NCI-H82 (cell line): ENCODE results near the gene SLC1A2.

ENCODE experiments used
- DNase-seq: peaks from one replicate; lab custom pipeline; 2025; lab: John Stamatoyannopoulos, UW

SLC1A2 gene

DNA sequence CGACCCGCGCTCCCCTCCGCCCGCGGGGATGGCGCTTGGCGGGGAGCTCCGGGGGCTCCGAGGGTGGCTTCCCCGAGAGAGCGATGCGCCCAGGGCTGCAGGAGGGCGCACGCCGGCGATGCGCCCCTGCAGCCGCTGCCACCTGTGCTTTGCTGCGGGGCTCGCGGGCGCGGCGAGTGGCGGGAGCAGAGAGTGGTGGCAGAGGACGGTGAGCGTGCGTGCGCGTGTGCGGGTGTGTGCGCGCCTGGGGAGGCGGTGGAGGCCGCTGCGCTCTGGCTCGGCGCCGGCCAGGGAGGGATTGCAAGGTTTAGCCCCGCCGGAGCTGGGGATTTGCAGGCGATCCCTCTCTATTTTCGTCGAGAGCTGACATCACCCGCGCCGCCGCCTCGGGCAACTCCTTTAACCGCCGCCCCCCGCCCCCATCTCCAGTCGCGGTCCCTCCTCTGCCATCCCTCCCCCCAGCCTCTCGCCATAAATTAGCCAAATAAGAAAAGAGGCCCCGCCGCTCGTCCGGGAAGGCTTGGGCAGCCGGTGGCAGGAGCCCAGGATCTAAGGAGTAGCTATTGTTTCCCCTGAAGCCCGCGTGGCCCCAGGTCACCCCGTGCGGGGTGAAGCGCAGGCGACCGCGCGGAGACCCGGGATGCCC lies at the start of gene SLC1A2:
SLC1A2 (minus strand) TSS at position 375 of the 646 bp plus-strand sequence. CDS start 592 bp downstream, outside the sequence.
- peak; percentile 91 for DNase-seq

DNA sequence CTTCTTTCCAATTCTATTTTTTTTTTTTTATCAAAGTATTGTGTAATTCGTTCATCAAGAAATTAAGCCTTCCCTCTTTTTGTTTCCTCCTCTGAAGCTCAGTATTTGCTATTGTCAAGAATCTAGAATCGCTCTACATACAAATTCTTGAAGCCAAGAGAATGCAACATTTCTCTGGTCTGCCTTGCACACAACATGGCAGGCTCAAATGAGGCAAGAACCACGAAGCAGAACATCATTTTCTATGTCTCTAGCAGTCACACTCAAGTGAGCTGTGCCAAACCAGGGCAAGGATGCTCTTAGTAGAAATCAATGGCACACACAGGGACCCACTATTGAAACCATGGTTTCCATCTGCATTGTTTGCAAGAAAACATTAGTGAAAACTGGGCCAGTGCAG lies 46.7 kb upstream of the SLC1A2 start:
- DNase-seq, result no peak

DNA sequence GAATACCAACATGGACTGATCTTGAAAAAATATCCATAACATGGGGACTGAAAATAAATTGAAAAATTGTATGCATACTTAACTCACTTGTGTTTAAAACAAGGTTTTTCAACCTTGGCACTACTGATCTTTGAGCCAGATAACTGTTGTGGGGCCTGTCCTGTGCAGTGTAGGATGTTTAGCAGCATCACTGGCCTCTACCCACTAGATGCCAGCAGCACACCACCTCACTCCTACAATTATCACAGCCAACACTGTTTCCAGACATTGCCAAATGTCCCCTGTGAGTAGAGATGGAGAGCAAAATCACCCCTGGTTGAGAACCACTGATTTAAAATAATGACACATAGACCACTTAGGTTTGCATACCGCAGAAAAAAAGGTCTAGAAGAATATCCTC lies 45.0 kb upstream of the SLC1A2 start:
- peak; percentile 3 for DNase-seq

DNA sequence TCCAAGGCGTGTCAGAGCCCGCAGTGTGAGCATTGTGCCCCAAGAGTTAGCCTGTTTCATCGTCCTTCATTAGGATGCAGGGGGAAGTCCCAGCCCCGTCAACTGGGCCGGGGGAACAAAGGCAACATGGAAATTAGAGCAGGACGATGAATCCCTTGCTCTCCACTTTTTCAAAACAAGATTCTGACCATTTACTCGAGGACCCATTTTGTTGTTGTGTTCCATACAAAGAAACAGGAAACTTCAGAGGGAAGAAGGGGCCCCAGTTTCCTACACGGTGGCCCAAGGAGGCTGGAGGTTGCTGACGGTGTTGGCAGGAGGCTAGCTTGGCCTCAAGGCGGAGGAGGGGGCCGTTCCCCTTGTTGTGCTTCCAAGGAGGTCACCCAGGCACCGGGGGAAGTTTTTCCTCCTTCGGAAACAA lies 44.0 kb upstream of the SLC1A2 start:
- DNase-seq, result no peak

DNA sequence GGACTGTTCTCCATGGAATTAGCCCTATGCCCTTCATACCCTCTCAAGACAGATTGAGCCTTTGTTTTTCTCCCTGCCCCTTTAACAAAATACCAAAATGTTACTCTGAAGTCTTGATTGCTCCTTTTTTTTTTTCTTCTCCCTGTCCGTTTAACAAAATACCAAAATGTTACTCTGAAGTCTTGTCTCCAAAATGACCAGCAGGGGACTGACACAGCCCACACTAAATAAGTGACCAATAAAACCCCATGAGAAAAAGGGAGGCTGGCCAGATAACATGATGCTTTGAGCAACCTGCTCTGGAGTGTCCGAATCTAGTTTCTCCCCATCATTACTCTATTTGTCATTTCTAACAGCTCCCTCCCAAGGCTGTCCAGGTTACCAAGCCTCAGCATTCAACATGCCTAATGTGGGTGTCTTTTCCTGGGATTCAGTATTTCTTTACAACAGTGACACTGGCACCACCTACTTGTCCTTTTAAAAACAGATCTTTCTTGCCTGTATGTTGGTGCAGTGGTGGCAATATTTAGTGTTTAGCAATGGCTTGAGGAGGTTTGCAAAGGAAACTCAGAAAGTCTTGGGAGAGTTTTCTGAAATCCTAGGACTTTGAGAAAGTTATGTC lies 42.7 kb upstream of the SLC1A2 start:
- DNase-seq, result no peak

DNA sequence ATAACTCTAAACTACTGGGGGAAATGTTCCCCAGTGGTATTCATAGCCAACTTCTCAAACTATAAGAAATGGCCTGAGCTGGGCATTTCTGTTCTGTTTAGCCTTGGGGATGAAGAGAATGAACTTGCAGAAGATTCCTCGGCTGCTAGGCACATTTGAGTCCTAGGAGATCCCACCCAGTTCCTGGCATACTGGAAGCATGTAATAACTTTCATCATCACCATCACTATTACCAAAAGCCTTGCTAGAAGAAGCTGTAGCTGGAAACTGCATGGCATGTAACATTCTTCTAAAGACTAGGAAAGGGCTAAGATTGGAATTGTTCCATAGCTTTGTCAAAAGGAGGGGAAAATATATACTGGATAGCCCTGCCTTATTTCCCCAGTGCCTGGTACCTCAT lies 40.1 kb upstream of the SLC1A2 start:
- DNase-seq, result no peak

DNA sequence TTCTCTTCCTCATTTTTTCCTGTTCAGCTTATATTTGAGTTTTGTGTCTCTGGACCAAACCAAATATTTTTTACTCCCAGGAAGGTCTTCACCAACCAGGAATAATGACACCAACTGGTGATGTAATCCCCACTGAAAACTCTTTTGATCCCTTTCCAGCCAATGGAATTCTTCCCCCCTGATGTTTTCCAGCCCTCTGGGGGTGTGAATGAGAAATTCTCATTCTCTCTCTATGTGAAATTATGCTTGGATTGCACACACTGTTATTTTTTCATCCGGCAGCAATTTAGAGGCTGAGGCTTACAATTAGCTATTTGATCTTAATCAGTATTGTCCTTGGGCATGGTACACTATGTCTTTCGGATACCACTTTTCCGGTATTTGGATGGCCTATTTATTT lies 39.5 kb upstream of the SLC1A2 start:
- no peak for DNase-seq

DNA sequence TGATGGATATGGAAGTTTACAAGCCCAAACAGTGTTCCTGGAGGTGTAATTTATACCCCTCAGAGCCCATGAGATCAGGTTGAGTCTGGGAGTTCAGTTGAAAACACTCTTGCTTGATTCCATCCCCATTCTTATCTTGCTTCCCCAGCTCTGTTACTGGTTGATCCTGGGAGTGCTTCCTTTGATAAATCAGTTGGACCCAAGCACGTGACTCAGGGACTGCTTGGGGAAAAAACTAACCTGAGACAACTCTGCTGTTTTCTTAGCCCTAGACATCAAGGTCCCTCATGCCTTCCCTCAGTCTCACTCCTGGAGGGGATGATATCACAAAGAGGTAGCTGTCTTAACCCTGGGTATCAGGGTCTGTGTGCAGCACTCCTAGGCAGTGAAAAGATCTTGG lies 35.0 kb upstream of the SLC1A2 start:
- DNase-seq, result no peak

DNA sequence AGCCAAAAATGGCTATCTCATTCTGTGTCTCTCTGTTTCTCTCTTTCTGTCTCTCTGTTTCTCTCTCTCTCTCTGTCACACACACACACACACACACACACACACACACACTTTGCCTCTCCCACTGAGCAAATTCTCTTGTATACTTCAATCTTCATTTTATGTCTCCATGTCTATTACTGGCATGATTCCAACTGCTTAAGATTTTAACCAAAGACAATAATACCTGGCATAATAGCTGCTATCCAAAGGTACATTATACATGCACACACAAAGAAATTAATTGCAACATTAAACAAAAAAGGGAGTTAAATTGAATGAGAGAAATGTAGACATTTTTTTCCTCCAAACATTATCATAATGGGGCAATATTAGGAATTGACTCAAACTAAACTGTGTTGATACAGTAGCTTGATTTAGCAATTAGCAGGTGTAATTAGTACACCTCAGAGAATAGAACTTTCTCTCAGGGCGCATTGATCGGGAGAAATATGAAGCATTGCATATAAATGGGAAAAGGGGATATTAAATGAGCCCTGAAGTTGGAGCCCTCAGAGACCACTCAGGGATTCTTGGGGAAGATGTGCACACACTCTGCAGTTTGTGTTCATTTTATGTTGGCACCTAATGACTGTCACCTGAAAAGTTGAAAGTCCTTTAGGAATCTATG lies 17.4 kb upstream of the SLC1A2 start:
- no peak for DNase-seq

DNA sequence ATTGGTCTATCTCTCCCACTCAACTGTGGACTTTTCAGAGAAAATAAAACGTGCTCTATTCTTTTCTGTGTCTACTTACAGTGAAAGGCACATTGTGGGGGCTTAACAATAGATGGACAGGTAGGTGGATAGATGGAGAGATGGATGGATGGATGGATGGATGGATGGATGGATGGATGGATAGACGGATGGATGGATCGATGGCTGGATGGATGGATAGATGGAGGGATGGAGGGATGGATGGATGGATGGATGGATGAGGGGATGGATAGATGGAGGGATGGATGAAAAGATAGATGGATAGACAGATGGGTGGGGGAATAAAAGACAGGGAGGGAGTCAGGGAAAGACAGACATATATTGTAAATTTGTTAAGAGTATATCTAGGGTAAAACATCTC lies 14.2 kb upstream of the SLC1A2 start:
- DNase-seq, result no peak

DNA sequence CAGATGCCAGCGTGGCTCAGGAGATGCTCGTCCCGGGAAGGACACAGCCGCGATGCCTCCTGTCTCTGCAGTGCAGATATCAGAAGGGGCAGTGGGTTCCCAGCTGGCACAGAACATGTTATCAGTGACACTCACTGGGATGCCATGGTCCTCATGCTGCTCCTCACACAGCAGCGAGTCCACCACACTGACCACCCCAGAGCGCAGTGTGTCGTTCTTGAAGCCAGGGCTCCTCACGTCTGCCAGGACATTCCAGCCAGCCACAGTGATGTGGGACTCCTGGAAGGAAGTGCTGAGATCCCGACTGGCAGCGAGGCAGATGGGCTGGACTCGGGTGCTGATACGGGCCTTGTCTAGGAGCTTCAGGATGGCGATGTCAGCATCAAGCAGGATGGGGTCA lies 13.1 kb upstream of the SLC1A2 start:
- DNase-seq, result no peak

DNA sequence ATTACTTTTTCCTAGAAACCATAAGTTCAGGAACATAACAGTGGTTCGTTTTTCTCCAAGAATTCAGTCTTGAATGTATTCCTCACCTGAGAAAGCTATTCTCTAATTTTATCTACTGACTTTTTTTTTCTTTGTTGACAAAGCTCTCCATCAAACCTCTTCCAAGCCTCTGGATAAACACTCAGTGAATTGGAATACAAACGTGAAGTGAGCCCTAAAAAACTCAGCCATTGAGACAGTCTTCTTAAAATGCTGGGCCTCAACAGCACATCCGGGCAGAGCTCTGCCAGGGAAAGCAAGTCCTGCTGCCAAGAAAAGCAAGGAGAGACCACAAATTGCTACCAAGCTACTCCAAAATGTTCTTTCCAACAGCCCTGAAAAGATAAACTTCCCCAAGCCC lies 7.7 kb upstream of the SLC1A2 start:
- DNase-seq, result no peak

DNA sequence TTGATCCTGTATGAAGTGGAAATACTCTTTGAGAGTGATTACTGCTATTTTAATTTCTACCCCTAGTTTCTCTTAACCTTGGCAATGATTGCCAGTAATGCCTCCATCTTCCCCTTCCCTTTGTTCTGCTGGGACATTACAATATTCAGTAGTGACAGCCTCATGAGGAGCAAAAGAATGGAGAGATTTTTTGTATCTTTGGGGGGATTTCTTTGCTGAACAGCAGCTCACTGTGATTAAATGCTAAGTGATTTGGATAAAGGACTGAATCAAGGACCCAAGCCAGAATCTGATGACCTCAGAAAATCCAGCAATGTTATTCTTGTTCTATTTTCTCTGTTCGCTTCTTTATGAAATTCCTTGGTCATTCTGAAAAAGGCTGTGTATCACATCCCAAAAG lies 7.0 kb upstream of the SLC1A2 start:
- no peak for DNase-seq

DNA sequence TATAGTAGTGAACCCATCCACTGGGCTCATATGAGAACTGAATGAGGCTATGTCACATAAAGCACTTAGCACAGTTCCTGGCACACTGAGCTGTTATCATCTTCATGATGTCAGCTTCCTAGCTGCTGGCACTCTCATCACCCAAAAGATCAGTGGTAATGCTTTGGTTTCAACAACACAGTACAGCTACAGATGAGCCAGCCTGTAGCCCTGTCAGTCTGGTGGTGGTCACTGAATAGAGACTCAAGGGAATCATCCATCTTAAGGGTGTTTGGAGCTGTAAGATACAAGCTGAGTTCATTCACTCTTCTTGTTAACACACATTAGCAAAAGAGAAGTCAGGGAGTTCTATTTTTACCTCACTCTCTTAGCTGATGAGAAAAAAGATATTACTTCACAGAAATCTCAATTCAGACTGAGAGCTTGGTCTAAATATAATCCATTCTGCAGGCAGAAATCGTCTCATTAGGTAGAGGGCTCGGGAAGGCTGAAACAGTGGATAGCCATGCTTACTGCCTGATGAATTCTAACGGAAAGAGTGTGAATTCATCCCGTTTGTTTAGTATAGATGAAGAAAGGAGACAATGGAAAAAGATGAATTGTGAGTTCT lies 6.3 kb upstream of the SLC1A2 start:
- DNase-seq, result no peak

DNA sequence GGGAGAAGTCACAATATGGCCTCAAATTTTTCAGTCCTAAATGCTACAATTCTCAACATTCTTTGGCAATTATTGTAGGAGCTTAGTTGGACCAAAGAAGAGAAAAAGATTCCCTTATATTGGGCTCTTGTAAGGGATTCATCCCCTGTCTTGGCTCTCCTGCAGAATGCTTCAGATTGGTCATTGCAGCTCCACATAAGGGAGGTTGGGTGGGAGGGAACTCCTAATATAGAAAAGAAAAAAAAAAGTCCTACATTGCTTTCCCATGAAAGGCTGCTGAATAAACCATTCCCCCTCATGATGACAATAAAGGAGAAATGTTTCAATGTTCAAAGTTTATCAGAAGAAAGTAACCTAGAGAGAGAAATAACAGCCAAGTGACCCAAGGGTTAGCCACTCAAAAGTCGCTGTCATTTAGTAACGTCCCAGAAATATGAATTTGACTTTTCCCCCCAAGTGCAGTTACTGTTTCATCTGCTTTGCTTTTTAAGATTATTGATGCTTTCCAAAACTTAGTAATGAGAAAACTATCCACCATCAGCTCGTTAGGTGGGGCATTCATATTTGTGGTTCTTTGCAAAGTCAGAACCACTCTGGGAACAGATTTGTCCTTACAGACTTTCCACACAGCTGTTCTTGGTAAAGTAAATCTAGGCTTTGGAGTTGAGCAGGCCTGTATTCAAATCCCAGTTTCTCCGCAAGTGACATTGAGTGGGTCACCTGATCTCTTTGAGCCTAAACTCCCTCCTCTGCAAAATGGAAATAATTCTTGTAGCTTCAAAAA lies 5.0 kb upstream of the SLC1A2 start:
- no peak for DNase-seq

DNA sequence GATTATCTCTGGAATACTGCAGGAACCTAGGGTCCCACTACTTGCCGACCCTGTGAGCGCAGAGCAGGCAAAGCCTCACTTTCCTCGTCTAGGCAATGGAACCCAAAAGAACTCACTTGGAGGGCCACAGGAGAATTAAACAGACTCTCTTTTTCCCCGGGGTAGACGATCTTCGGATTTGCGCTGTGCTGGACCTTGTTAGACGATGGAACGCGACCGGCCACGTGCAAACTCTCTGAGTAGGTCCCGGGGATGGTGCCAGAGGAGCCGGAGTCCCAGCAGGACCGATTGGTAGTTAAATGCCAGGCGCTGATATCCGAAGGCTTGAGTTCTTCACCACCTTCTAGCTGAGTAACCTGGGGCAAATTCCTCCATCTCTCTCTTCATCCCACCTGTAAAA lies 1.0 kb upstream of the SLC1A2 start:
- DNase-seq, result peak; percentile 59

DNA sequence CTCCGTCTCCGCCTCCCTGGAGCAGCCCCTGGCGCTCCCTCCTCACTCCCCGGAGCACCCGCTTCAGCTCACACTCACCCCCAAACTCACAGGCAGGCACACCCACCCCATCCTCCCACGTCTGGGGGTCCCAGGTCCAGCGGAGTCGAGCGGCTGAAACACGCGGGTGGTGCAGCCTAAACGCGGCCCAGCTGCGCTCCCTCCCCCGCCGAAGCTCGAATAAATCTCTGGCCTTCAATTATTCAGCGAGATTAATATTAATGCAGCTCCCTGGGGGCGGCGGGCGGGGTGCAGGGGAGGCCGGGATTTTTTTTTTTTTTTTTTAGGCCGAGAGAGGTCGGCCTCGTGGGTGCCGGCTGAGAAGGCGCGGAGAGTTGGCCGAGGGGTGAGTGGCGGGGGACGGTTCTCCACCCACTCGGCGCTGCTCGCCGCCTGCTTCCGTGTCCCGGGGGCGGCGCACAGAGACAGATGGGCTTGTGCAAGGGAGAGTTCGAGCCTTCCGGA lies 524 bp upstream of the SLC1A2 start:
- DNase-seq, result peak; percentile 82

DNA sequence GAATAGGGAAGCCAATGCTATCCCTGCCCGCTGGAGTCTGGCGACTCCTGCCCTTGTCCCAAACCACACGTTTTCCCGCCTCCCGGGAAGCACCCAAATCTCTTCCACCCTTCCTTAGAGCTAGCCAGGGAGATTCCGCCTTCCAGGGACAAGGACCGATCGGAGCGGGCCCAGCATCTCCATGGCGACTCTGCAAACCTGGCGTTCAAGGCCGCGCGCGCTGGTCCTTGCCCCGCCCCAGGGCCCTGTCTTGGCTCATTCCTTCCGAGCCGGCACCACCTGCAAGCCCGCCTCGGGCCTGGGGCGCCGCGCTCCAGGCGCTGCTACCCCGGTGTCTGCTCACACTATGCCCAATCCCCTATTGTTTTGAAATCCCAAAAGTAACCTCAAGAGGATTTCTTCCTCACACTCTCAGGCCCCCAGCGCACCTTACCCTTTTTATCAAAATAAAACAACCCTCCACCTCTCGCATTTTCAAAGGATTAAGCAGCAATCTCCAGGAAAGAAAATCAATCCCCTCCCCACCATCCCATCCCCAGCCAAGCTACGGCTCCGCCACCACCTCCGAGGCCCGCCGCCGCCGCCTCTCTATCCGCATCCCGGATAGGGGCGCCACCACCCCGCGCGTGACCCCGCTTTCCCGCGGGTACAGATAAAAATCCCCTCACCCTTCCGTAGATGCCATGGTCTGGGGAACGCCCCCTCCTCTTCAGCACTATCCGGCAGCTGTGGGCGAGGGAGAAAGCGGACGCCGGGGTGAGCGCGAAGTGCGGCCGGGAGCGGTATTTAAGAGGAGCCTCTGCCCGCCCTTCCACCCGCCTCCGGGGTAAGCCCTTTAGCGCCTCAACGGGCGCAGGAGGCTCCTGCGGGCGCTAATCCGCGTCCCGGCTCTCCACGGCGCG lies 825 bp downstream of the SLC1A2 start:
- peak; percentile 77 for DNase-seq

DNA sequence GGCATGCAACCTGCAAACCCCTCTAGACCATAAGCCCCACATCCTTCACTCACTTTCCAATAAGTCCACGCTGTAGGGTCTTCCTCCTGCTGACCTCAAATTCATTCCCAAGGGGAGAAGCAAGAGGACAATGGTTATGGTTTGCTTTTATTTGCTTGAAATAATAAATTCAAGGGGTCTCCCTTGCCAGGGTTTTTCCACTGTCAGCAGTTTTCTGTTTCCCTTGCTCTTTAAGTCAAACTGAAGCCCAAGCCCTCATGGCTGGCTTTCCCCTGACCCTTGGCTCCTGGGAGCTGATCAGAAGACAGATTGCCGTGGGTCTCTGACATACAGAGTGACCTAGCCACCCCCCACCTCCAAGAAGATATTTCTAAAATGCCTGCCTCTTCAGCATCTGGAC lies 3.9 kb downstream of the SLC1A2 start:
- DNase-seq, result no peak

DNA sequence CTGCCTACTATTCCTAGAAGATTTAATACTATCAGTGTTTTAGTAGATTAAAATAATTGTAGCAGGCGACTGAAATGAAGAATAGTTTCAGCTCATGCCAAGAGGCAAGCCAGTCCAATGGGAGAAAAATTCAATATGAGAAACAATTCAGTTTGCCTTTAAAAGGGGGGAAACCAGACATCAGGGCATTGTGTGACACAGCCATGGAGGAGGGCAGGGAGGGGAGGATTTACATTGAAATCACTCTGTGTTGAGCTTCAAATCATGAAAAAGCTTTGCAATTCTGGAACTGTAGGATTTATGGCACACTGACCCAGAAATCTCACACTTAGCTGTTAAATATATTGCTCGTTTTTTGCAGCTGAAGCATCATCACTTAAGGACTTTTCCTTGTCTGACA lies 4.6 kb downstream of the SLC1A2 start:
- DNase-seq, result peak; percentile 27

DNA sequence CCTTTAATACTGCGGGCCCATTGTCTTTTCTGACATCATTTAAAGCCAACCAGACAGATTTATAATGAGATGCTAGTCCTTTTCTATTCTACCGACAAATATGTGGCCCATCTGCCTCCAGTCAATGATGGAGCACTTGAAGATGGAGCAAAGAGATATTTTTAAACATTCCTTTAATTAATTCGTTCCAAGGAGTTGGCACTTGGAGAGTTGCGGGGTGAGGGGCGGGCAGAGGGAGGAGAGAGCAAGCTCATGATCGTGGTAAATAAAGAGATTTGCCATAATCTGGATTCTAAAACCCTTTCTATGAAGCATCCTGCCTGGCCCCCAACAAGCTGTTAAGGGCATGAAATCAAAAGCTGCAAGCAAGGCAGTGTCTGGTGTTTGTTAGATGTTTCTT lies 5.0 kb downstream of the SLC1A2 start:
- DNase-seq, result peak; percentile 75
